ENCODE measurements around the gene CDADC1. TPM values are rescaled to one million over a fixed set of nuclear protein-coding genes. Genes with fewer than 3 reads are reported as not detected.

The CDADC1 gene
- total RNA-seq, 1 experiment from 2014 or later, result 17.6 TPM

DNA sequence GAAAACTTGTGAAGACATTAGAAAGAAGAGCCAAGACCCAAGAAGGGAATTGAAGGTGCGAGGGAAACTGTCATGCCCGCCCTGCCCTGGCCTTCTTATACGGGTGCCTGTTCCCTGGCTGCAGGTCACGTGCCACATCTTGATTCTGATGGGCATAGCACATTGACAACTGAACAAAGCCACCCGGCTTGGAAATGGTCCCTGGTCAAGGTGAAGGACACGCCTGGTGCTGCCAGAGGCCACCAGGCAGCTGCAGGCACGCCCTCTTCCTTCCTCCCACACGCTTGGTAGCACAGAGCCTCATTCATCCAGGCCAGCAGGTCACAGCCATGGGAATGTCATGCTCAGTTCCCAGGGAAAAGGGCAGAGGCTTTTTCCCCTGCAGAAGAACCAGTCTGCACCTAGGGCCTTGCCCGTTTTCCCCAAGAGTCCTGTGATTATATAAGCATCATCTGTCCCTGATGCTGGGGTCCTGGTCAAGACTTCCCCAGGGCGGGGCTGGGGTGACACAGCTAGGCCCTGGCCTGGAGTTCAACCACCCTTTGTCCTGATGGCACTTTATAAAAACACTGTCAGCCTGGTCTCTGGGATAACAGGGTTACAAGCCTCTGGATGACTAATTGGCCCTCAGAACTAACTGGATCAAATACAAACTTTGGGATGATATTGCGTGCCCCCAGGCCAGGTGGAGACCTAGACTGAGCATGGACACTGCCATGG lies 56.0 kb downstream of the CDADC1 start:
- Histone ChIP-seq H2AFZ (ENCODE audit: low read length) (no peak overlapping the region), H3K4me3 (ENCODE audit: low read length) (no peak overlapping the region)
- ATAC-seq, result peak; percentile 48

DNA sequence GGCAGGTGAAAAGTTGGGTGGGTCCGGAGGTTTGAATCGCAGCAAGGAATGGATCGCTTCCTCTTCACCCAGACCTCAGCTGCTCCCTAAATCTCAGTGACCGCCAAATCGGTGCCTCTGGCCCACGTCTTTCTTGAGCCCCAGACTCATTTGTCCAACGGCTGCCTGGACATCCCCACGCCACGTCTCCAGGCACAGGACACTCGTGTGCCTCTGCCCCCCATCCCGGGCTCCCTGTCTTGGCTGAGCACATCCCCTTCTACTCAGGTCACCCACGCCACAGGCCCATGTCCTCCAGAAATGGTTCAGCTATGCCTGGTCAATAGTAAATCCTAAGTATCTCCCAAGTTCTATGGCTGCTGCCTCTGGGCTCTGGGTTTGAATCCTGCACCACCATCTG lies 56.6 kb downstream of the CDADC1 start:
- no peaks in the 10 kb centered on the region for H3K9me3 ChIP-seq (ENCODE audit: low read length)
- no peak for ATAC-seq
- H3K4me3 ChIP-seq (ENCODE audit: low read length), result no peak overlapping the region
- no peaks in the 10 kb centered on the region for H3F3A ChIP-seq (ENCODE audit: low read length, unreplicated experiment)
- no peaks in the 10 kb centered on the region for H3K79me2 ChIP-seq (ENCODE audit: low read length)
- CTCF ChIA-PET, result no interaction called here
- H3K36me3 ChIP-seq (ENCODE audit: low read depth, low read length), result no peaks in the 10 kb centered on the region
- H3K27ac ChIP-seq (ENCODE audit: low read length), result no peak overlapping the region
- H3K9me2 ChIP-seq (replicated peaks; ENCODE audit: low read length), result no peaks in the 10 kb centered on the region
- POLR2A ChIA-PET (ENCODE audit: unreplicated experiment), result no interaction called here
- intact Hi-C loops (cut with micrococcal nuclease), result no loop called here
- H3K27me3 ChIP-seq (ENCODE audit: low read length), result no peaks in the 10 kb centered on the region
- H3K4me2 ChIP-seq (ENCODE audit: low read length), result no peak overlapping the region
- no peak overlapping the region for H2AFZ ChIP-seq (ENCODE audit: low read length)
- no peak for TF ChIP-seq EZH2phosphoT487 (IDR thresholded peaks at IDR 0.05; ENCODE audit: borderline replicate concordance, low read length)
- TF ChIP-seq, protein P1, sequence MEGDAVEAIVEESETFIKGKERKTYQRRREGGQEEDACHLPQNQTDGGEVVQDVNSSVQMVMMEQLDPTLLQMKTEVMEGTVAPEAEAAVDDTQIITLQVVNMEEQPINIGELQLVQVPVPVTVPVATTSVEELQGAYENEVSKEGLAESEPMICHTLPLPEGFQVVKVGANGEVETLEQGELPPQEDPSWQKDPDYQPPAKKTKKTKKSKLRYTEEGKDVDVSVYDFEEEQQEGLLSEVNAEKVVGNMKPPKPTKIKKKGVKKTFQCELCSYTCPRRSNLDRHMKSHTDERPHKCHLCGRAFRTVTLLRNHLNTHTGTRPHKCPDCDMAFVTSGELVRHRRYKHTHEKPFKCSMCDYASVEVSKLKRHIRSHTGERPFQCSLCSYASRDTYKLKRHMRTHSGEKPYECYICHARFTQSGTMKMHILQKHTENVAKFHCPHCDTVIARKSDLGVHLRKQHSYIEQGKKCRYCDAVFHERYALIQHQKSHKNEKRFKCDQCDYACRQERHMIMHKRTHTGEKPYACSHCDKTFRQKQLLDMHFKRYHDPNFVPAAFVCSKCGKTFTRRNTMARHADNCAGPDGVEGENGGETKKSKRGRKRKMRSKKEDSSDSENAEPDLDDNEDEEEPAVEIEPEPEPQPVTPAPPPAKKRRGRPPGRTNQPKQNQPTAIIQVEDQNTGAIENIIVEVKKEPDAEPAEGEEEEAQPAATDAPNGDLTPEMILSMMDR (conservative IDR thresholded peaks at IDR 0.05; ENCODE audit: low read depth, low read length), result no peak
- TF ChIP-seq EZH2 (IDR thresholded peaks at IDR 0.05; ENCODE audit: low read length, unreplicated experiment), result no peak
- H3K4me1 ChIP-seq (ENCODE audit: insufficient read depth, low read length), result peaks cover 6% of the 10 kb centered on the region; the same call in 1 of the 2 replicates
- no peak for DNase-seq
- no peak overlapping the region for H3K9ac ChIP-seq (ENCODE audit: low read length)
- BruUV-seq (replicated peaks), result no TSS peak
- H4K20me1 ChIP-seq (ENCODE audit: low read length), result no peaks in the 10 kb centered on the region

More for the DNA sequence above, 56.0 kb downstream of the CDADC1 start:
- Histone ChIP-seq H3K36me3 (ENCODE audit: low read depth, low read length) (no peaks in the 10 kb centered on the region), H3K79me2 (ENCODE audit: low read length) (no peaks in the 10 kb centered on the region), H4K20me1 (ENCODE audit: low read length) (no peaks in the 10 kb centered on the region), H3K9ac (ENCODE audit: low read length) (no peak overlapping the region), H3K9me3 (ENCODE audit: low read length) (no peaks in the 10 kb centered on the region), H3K27ac (ENCODE audit: low read length) (no peak overlapping the region), H3K9me2 (replicated peaks; ENCODE audit: low read length) (no peaks in the 10 kb centered on the region), H3K4me2 (ENCODE audit: low read length) (no peak overlapping the region), H3K4me1 (ENCODE audit: insufficient read depth, low read length) (peaks cover 6% of the 10 kb centered on the region; the same call in 1 of the 2 replicates), H3K27me3 (ENCODE audit: low read length) (no peaks in the 10 kb centered on the region), H3F3A (ENCODE audit: low read length, unreplicated experiment) (no peaks in the 10 kb centered on the region)
- DNase-seq, result no peak
- TF ChIP-seq EZH2phosphoT487 (IDR thresholded peaks at IDR 0.05; ENCODE audit: borderline replicate concordance, low read length) (no peak), EZH2 (IDR thresholded peaks at IDR 0.05; ENCODE audit: low read length, unreplicated experiment) (no peak)
- TF ChIP-seq, protein P1 (conservative IDR thresholded peaks at IDR 0.05; ENCODE audit: low read depth, low read length), result no peak
- CTCF ChIA-PET, result no interaction called here
- intact Hi-C loops (cut with micrococcal nuclease), result no loop called here
- POLR2A ChIA-PET (ENCODE audit: unreplicated experiment), result no interaction called here
- no TSS peak for BruUV-seq (replicated peaks)

Data from PC-3 (cell line).